HepG2 (cell line): ENCODE results near the gene IDUA. TPM values are rescaled to one million over a fixed set of nuclear protein-coding genes. Genes with fewer than 3 reads are reported as not detected.
A peak's percentile ranks its signal among the peaks of the same experiment; 100 is the strongest.

Experiments
- ARNTL ChIP-seq: sonication (generic); formaldehyde crosslinking; IDR thresholded peaks from 2 replicates; pipeline ENCODE4 v1.4.0; 2020; ENCODE audit warnings: mild to moderate bottlenecking, missing genetic modification reagents
- DNMT1 ChIP-seq: sonication (generic); formaldehyde crosslinking; IDR thresholded peaks from 2 replicates; pipeline ENCODE4 v1.5.1; 2020; ENCODE audit warnings: mild to moderate bottlenecking, missing genetic modification reagents
- EEA1 ChIP-seq: sonication (generic); formaldehyde crosslinking; IDR thresholded peaks from 2 replicates; pipeline ENCODE4 v1.5.1; 2020; ENCODE audit warnings: mild to moderate bottlenecking, missing genetic modification reagents, borderline replicate concordance
- HCFC1 ChIP-seq: fragments of 150-350 bp; IDR thresholded peaks from 2 replicates; pipeline ENCODE4 v1.6.1; 2014; ENCODE audit warnings: low read depth, low read length
- HOXD1 ChIP-seq: sonication (generic); formaldehyde crosslinking; IDR thresholded peaks from 2 replicates; pipeline ENCODE4 v1.5.0; 2020; ENCODE audit warnings: missing genetic modification reagents
- KLF11 ChIP-seq: IDR thresholded peaks from 2 replicates; pipeline ENCODE4 v1.6.1; 2016; ENCODE audit warnings: missing compliant biosample characterization
- MED13 ChIP-seq: sonication (generic); formaldehyde crosslinking; IDR thresholded peaks from 2 replicates; pipeline ENCODE4 v1.5.0; 2020; ENCODE audit warnings: missing genetic modification reagents
- POLR2AphosphoS2 ChIP-seq: IDR thresholded peaks from 2 replicates; pipeline ENCODE4 v1.6.1; 2011; ENCODE audit warnings: low read depth, low read length, improper control_type of control experiment
- ZFP36 ChIP-seq: fragments of 150-350 bp; IDR thresholded peaks from 2 replicates; pipeline ENCODE4 v1.6.1; 2018; ENCODE audit warnings: borderline replicate concordance, low read length, low read depth; ENCODE audit not compliant: partially characterized antibody
- ZNF329 ChIP-seq: sonication (generic); formaldehyde crosslinking; IDR thresholded peaks from 2 replicates; pipeline ENCODE4 v1.9.0; 2021; ENCODE audit warnings: low read depth, mild to moderate bottlenecking, missing genetic modification reagents
- polyA plus RNA-seq, 8 experiments: library from polyadenylated mRNA; depleted of rRNA in 3 of 8; stranded (reverse) in 7 of 8; unstranded in 1 of 8; fragments of >200 nt; fragmentation: Illumina TruSeq in 4 of 8; extraction: Trizol in 4 of 8; gene quantifications; 2 replicates each; pipeline versions ENCODE4 v1.2.1 to v1.2.3, GENCODE V29; 2011 to 2016; ENCODE audit warnings: low read depth in 4 of 8, missing spikeins in 1 of 8, mixed read lengths in 1 of 8; ENCODE audit not compliant: insufficient read depth in 1 of 8
- total RNA-seq, 5 experiments: library from RNA; depleted of rRNA; stranded (reverse); fragments of >200 nt; fragmentation: Illumina TruSeq; extraction: Trizol; gene quantifications; 2 replicates each; pipeline ENCODE4 v1.2.3, GENCODE V29; 2016; ENCODE audit warnings: low read depth in 1 of 5
- TF ChIP-seq, protein P1 (sequence below), 2 experiments: sonication (generic) in 1 of 2; formaldehyde crosslinking in 1 of 2; IDR thresholded peaks; 2 replicates each; pipeline versions ENCODE4 v1.5.1 to v1.6.1; 2011 to 2020; ENCODE audit warnings: borderline replicate concordance in 1 of 2, low read depth in 1 of 2, low read length in 1 of 2, mild to moderate bottlenecking in 1 of 2, missing genetic modification reagents in 1 of 2, moderate library complexity in 1 of 2
- TF ChIP-seq, protein P2 (sequence below): sonication (generic); formaldehyde crosslinking; IDR thresholded peaks from 2 replicates; pipeline ENCODE4 v1.5.0; 2020; ENCODE audit warnings: mild to moderate bottlenecking, missing genetic modification reagents, borderline replicate concordance
- TF ChIP-seq, protein P3 (sequence below), 2 experiments: IDR thresholded peaks; 2 replicates each; pipeline ENCODE4 v1.6.1; 2011 to 2012; ENCODE audit warnings: low read length in 2 of 2, borderline replicate concordance in 1 of 2, low read depth in 1 of 2, mild to moderate bottlenecking in 1 of 2, moderate library complexity in 1 of 2

Gene IDUA
- total and polyA plus RNA-seq, 2 of the 13 experiments (the other 11 are each of a cell fraction or from before 2014, with no cell fraction given): 0.77 to 1.0 TPM

- TF ChIP-seq, protein P1, sequence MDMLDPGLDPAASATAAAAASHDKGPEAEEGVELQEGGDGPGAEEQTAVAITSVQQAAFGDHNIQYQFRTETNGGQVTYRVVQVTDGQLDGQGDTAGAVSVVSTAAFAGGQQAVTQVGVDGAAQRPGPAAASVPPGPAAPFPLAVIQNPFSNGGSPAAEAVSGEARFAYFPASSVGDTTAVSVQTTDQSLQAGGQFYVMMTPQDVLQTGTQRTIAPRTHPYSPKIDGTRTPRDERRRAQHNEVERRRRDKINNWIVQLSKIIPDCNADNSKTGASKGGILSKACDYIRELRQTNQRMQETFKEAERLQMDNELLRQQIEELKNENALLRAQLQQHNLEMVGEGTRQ (IDR thresholded peaks at IDR 0.05; ENCODE audit: low read depth, low read length): peak; percentile 96
- TF ChIP-seq, protein P1 (CRISPR knock-in tag; IDR thresholded peaks at IDR 0.05; ENCODE audit: borderline replicate concordance): peak; percentile 93; the same call in 1 of the 2 replicates
- TF ChIP-seq HCFC1 (no peak), EEA1 (0 out of 2 replicates have a peak, but pooled peaks have one; percentile 57), ZFP36 (no peak), ZNF329 (no peak), DNMT1 (CRISPR knock-in tag) (0 out of 2 replicates have a peak, but pooled peaks have one; percentile 33), POLR2AphosphoS2 (peak; percentile 75; the same call in 1 of the 2 replicates), MED13 (no peak), ARNTL (CRISPR knock-in tag) (peak; percentile 92), KLF11 (CRISPR knock-in tag) (peak; percentile 66; the same call in 1 of the 2 replicates), HOXD1 (no peak; the same call in 1 of the 2 replicates)
- TF ChIP-seq, protein P2, sequence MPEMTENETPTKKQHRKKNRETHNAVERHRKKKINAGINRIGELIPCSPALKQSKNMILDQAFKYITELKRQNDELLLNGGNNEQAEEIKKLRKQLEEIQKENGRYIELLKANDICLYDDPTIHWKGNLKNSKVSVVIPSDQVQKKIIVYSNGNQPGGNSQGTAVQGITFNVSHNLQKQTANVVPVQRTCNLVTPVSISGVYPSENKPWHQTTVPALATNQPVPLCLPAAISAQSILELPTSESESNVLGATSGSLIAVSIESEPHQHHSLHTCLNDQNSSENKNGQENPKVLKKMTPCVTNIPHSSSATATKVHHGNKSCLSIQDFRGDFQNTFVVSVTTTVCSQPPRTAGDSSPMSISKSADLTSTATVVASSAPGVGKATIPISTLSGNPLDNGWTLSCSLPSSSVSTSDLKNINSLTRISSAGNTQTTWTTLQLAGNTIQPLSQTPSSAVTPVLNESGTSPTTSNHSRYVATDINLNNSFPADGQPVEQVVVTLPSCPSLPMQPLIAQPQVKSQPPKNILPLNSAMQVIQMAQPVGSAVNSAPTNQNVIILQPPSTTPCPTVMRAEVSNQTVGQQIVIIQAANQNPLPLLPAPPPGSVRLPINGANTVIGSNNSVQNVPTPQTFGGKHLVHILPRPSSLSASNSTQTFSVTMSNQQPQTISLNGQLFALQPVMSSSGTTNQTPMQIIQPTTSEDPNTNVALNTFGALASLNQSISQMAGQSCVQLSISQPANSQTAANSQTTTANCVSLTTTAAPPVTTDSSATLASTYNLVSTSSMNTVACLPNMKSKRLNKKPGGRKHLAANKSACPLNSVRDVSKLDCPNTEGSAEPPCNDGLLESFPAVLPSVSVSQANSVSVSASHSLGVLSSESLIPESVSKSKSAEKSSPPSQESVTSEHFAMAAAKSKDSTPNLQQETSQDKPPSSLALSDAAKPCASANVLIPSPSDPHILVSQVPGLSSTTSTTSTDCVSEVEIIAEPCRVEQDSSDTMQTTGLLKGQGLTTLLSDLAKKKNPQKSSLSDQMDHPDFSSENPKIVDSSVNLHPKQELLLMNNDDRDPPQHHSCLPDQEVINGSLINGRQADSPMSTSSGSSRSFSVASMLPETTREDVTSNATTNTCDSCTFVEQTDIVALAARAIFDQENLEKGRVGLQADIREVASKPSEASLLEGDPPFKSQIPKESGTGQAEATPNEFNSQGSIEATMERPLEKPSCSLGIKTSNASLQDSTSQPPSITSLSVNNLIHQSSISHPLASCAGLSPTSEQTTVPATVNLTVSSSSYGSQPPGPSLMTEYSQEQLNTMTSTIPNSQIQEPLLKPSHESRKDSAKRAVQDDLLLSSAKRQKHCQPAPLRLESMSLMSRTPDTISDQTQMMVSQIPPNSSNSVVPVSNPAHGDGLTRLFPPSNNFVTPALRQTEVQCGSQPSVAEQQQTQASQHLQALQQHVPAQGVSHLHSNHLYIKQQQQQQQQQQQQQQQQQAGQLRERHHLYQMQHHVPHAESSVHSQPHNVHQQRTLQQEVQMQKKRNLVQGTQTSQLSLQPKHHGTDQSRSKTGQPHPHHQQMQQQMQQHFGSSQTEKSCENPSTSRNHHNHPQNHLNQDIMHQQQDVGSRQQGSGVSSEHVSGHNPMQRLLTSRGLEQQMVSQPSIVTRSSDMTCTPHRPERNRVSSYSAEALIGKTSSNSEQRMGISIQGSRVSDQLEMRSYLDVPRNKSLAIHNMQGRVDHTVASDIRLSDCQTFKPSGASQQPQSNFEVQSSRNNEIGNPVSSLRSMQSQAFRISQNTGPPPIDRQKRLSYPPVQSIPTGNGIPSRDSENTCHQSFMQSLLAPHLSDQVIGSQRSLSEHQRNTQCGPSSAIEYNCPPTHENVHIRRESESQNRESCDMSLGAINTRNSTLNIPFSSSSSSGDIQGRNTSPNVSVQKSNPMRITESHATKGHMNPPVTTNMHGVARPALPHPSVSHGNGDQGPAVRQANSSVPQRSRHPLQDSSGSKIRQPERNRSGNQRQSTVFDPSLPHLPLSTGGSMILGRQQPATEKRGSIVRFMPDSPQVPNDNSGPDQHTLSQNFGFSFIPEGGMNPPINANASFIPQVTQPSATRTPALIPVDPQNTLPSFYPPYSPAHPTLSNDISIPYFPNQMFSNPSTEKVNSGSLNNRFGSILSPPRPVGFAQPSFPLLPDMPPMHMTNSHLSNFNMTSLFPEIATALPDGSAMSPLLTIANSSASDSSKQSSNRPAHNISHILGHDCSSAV (CRISPR knock-in tag): no peak
- TF ChIP-seq, protein P3, sequence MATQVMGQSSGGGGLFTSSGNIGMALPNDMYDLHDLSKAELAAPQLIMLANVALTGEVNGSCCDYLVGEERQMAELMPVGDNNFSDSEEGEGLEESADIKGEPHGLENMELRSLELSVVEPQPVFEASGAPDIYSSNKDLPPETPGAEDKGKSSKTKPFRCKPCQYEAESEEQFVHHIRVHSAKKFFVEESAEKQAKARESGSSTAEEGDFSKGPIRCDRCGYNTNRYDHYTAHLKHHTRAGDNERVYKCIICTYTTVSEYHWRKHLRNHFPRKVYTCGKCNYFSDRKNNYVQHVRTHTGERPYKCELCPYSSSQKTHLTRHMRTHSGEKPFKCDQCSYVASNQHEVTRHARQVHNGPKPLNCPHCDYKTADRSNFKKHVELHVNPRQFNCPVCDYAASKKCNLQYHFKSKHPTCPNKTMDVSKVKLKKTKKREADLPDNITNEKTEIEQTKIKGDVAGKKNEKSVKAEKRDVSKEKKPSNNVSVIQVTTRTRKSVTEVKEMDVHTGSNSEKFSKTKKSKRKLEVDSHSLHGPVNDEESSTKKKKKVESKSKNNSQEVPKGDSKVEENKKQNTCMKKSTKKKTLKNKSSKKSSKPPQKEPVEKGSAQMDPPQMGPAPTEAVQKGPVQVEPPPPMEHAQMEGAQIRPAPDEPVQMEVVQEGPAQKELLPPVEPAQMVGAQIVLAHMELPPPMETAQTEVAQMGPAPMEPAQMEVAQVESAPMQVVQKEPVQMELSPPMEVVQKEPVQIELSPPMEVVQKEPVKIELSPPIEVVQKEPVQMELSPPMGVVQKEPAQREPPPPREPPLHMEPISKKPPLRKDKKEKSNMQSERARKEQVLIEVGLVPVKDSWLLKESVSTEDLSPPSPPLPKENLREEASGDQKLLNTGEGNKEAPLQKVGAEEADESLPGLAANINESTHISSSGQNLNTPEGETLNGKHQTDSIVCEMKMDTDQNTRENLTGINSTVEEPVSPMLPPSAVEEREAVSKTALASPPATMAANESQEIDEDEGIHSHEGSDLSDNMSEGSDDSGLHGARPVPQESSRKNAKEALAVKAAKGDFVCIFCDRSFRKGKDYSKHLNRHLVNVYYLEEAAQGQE (IDR thresholded peaks at IDR 0.05; ENCODE audit: borderline replicate concordance in 1 of 2, low read depth in 1 of 2, low read length in 2 of 2): peak in 1 of 2 experiments; percentile 49; a peak in 1 of 4 replicates
These were observed 5.7 kb downstream of the IDUA start (continued) for GRCh38 chr4:992297-993110.
